ENCODE data around the gene SLC35G2. TPM values are rescaled to one million over a fixed set of nuclear protein-coding genes. Genes with fewer than 3 reads are reported as not detected.
A peak's percentile ranks its signal among the peaks of the same experiment; 100 is the strongest.

The SLC35G2 gene
- total RNA-seq, result 7.1 and 7.3 TPM in 2 replicates
- long read RNA-seq, transcript SLC35G2-201 (2 exons, 1,577 nt), result major isoform, 28 of 45 reads
- long read RNA-seq, transcript SLC35G2-202 (2 exons, 2,060 nt), result minor isoform, 11 of 45 reads
- long read RNA-seq, partial matches to known transcripts, result 1 of 45 reads
- long read RNA-seq, other reads (novel, unspliced or antisense), result 5 of 45 reads

GRCh38 chr3:136818769-136819391 lies at the start of gene SLC35G2:
TSS of gene SLC35G2 (plus strand) at chr3:136819126. CDS start at chr3:136854461, 35,335 bp downstream.
- peak; percentile 87 for DNase-seq (ENCODE audit: extremely low spot score, unreplicated experiment)
- peaks cover 37% of the 10 kb centered on the region for H3K4me1 Mint-ChIP-seq (ENCODE audit: unreplicated experiment)
- no peaks in the 10 kb centered on the region for H3K27me3 Mint-ChIP-seq (ENCODE audit: unreplicated experiment)
- peak within 1 kb of the TSS; percentile 89 for H3K4me3 Mint-ChIP-seq (ENCODE audit: unreplicated experiment)
- peaks cover 10% of the 10 kb centered on the region for H3K36me3 Mint-ChIP-seq (ENCODE audit: unreplicated experiment)
- H3K27ac Mint-ChIP-seq (ENCODE audit: unreplicated experiment), result peak within 1 kb of the TSS; percentile 94
- peaks cover 9% of the 10 kb centered on the region for H3K9me3 Mint-ChIP-seq (ENCODE audit: unreplicated experiment)
- TF ChIP-seq CTCF (IDR thresholded peaks at IDR 0.05), result peak; percentile 19

- Mint-ChIP-seq H3K9me3 (ENCODE audit: unreplicated experiment) (no peaks in the 10 kb centered on the region), H3K4me3 (ENCODE audit: unreplicated experiment) (no peak overlapping the region), H3K27ac (ENCODE audit: unreplicated experiment) (no peak overlapping the region), H3K36me3 (ENCODE audit: unreplicated experiment) (no peaks in the 10 kb centered on the region), H3K4me1 (ENCODE audit: unreplicated experiment) (no peaks in the 10 kb centered on the region), H3K27me3 (ENCODE audit: unreplicated experiment) (no peaks in the 10 kb centered on the region)
- TF ChIP-seq CTCF (IDR thresholded peaks at IDR 0.05), result no peak
- DNase-seq (ENCODE audit: extremely low spot score, unreplicated experiment), result no peak
Measured at GRCh38 chr3:136772709-136773108, 46.2 kb upstream of the SLC35G2 start.

- Mint-ChIP-seq H3K36me3 (ENCODE audit: unreplicated experiment) (no peaks in the 10 kb centered on the region), H3K27ac (ENCODE audit: unreplicated experiment) (no peak overlapping the region), H3K9me3 (ENCODE audit: unreplicated experiment) (no peaks in the 10 kb centered on the region), H3K4me3 (ENCODE audit: unreplicated experiment) (no peak overlapping the region), H3K27me3 (ENCODE audit: unreplicated experiment) (no peaks in the 10 kb centered on the region), H3K4me1 (ENCODE audit: unreplicated experiment) (peaks cover 8% of the 10 kb centered on the region)
- no peak for TF ChIP-seq CTCF (IDR thresholded peaks at IDR 0.05)
- DNase-seq (ENCODE audit: extremely low spot score, unreplicated experiment), result no peak
Measured at GRCh38 chr3:136778865-136779264, 40.1 kb upstream of the SLC35G2 start.

GRCh38 chr3:136780741-136781140 lies 38.2 kb upstream of the SLC35G2 start:
- Mint-ChIP-seq H3K27me3 (ENCODE audit: unreplicated experiment) (no peaks in the 10 kb centered on the region), H3K4me3 (ENCODE audit: unreplicated experiment) (no peak overlapping the region), H3K4me1 (ENCODE audit: unreplicated experiment) (peaks cover 11% of the 10 kb centered on the region), H3K9me3 (ENCODE audit: unreplicated experiment) (no peaks in the 10 kb centered on the region), H3K27ac (ENCODE audit: unreplicated experiment) (no peak overlapping the region), H3K36me3 (ENCODE audit: unreplicated experiment) (no peaks in the 10 kb centered on the region)
- no peak for TF ChIP-seq CTCF (IDR thresholded peaks at IDR 0.05)
- DNase-seq (ENCODE audit: extremely low spot score, unreplicated experiment), result no peak

GRCh38 chr3:136783708-136784191 lies 35.2 kb upstream of the SLC35G2 start:
- Mint-ChIP-seq H3K27ac (ENCODE audit: unreplicated experiment) (peak overlapping the region; percentile 76), H3K9me3 (ENCODE audit: unreplicated experiment) (no peaks in the 10 kb centered on the region), H3K4me3 (ENCODE audit: unreplicated experiment) (peak overlapping the region; percentile 11), H3K4me1 (ENCODE audit: unreplicated experiment) (peaks cover 28% of the 10 kb centered on the region), H3K36me3 (ENCODE audit: unreplicated experiment) (no peaks in the 10 kb centered on the region), H3K27me3 (ENCODE audit: unreplicated experiment) (no peaks in the 10 kb centered on the region)
- no peak for TF ChIP-seq CTCF (IDR thresholded peaks at IDR 0.05)
- no peak for DNase-seq (ENCODE audit: extremely low spot score, unreplicated experiment)

All from osteocyte (in vitro differentiated cells).